ENCODE results near the gene REM2. TPM values are rescaled to one million over a fixed set of nuclear protein-coding genes. Genes with fewer than 3 reads are reported as not detected.

Gene REM2
- total RNA-seq, 1 experiment from 2014 or later: 0.47 TPM

DNA sequence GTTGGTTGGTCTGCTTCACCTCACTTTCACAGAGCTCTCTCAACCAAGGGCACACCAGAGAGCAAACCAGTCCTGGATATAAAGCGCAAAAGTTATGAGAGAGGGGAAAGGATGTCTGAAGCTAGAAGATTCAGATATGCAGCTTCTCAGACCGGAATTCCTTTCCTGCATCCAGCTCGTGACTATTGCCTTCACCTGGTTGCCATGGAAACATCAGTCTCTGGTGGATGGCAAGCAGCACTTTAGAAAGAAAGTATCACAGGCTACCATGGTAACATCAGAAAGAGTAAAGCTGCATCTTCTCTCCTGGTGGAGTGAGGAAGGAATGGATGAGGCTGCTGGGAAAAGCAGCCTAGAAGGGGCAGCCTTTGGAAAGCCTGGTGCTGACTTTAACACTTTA is 13.7 kb downstream of the REM2 start:
- intact Hi-C loops (cut with micrococcal nuclease): no loop called here
- Histone ChIP-seq H4K20me1 (ENCODE audit: insufficient read depth) (no peaks in the 10 kb centered on the region), H3K27ac (ENCODE audit: low read depth, low read length) (no peak overlapping the region), H3K9ac (ENCODE audit: low read length) (no peak overlapping the region), H3K27me3 (ENCODE audit: insufficient read depth, low read length) (no peaks in the 10 kb centered on the region), H2AFZ (ENCODE audit: low read depth, low read length, poor library complexity, severe bottlenecking) (no peak overlapping the region), H3K9me3 (ENCODE audit: control insufficient read depth in 1 of 2, insufficient read depth in 1 of 2, low read depth in 1 of 2, low read length in 2 of 2) (no peaks in the 10 kb centered on the region), H3K9me2 (ENCODE audit: insufficient read depth) (no peaks in the 10 kb centered on the region), H3K79me2 (ENCODE audit: insufficient read depth, low read length) (no peaks in the 10 kb centered on the region), H3K4me1 (ENCODE audit: control insufficient read depth in 1 of 2, insufficient read depth in 2 of 2, low read length in 2 of 2) (peaks cover 0 to 22% of the 10 kb centered on the region in 2 experiments; a peak in 2 of 4 replicates), H3K36me3 (ENCODE audit: control insufficient read depth in 1 of 2, insufficient read depth in 2 of 2, low read length in 2 of 2) (peaks cover 7 to 8% of the 10 kb centered on the region in 2 experiments; a peak in 2 of 4 replicates), H3K4me3 (replicated peaks in 1 of 2; ENCODE audit: low read depth in 1 of 2, low read length in 2 of 2) (no peak overlapping the region), H3K4me2 (ENCODE audit: low read length) (no peak overlapping the region)
- RAD21 ChIA-PET (ENCODE audit: low non-redundant PET in 1 of 2, low total read pairs in 2 of 2, uncharacterized antibody in 2 of 2, unreplicated experiment in 2 of 2): no interaction called here
- CTCF ChIA-PET: interaction anchor here (1.2 to 1.7 kb wide), 2 partner anchors 34 to 74 kb away, joined by 3 read pairs; no protein-coding TSS in a partner anchor
- no TSS peak for BruUV-seq (replicated peaks)
- DNase-seq (ENCODE audit: low read depth, low spot score) (no peak), ATAC-seq (no peak)
- TF ChIP-seq, protein P1, sequence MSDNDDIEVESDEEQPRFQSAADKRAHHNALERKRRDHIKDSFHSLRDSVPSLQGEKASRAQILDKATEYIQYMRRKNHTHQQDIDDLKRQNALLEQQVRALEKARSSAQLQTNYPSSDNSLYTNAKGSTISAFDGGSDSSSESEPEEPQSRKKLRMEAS (IDR thresholded peaks at IDR 0.05): no peak
- TF ChIP-seq, protein P2, sequence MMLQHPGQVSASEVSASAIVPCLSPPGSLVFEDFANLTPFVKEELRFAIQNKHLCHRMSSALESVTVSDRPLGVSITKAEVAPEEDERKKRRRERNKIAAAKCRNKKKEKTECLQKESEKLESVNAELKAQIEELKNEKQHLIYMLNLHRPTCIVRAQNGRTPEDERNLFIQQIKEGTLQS (IDR thresholded peaks at IDR 0.05): no peak
- no peak for TF ChIP-seq TCF7L2 (IDR thresholded peaks at IDR 0.05; ENCODE audit: borderline replicate concordance, extremely low read depth, insufficient read depth, insufficient read length)
- POLR2A ChIA-PET: interaction anchor here (1.2 kb wide), 1 partner anchor 9 kb away, joined by 4 read pairs; no protein-coding TSS in a partner anchor

DNA sequence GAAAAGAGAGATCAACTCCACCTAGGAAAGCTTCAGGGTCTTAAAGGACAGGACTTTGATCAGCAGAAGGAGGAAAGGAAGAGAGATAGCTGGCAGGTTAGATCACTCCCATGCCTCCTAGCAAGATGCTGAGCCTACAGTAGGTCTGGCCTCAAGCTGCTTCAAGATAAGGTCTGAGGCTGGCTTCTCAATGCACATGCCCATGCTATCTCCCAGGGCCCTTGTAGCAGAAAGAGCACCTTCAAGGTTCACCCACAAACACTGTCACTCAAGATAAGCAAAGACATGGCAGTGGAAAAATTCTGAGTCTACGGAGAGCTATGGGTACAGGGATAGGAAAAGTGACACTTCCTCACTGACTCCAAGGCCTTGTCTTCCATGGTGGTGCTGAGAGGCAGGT is 14.3 kb downstream of the REM2 start:
- H2AFZ ChIP-seq (ENCODE audit: low read depth, low read length, poor library complexity, severe bottlenecking): no peak overlapping the region
- H3K9me2 ChIP-seq (ENCODE audit: insufficient read depth): no peaks in the 10 kb centered on the region
- peaks cover 10 to 14% of the 10 kb centered on the region in 2 experiments; a peak in 3 of 4 replicates for H3K36me3 ChIP-seq (ENCODE audit: control insufficient read depth in 1 of 2, insufficient read depth in 2 of 2, low read length in 2 of 2)
- H3K4me2 ChIP-seq (ENCODE audit: low read length): no peak overlapping the region
- no peaks in the 10 kb centered on the region for H3K27me3 ChIP-seq (ENCODE audit: insufficient read depth, low read length)
- no peaks in the 10 kb centered on the region for H3K79me2 ChIP-seq (ENCODE audit: insufficient read depth, low read length)
- DNase-seq (ENCODE audit: low read depth, low spot score): no peak
- RAD21 ChIA-PET (ENCODE audit: low non-redundant PET in 1 of 2, low total read pairs in 2 of 2, uncharacterized antibody in 2 of 2, unreplicated experiment in 2 of 2): no interaction called here
- POLR2A ChIA-PET: no interaction called here
- H3K9me3 ChIP-seq (ENCODE audit: control insufficient read depth in 1 of 2, insufficient read depth in 1 of 2, low read depth in 1 of 2, low read length in 2 of 2): no peaks in the 10 kb centered on the region
- no peak for ATAC-seq
- no TSS peak for BruUV-seq (replicated peaks)
- intact Hi-C loops (cut with micrococcal nuclease): no loop called here
- no peaks in the 10 kb centered on the region for H4K20me1 ChIP-seq (ENCODE audit: insufficient read depth)
- H3K9ac ChIP-seq (ENCODE audit: low read length): no peak overlapping the region
- CTCF ChIA-PET: interaction anchor here (1.7 kb wide), 1 partner anchor 75 kb away, joined by 3 read pairs; no protein-coding TSS in a partner anchor
- H3K4me1 ChIP-seq (ENCODE audit: control insufficient read depth in 1 of 2, insufficient read depth in 2 of 2, low read length in 2 of 2): peaks cover 0 to 22% of the 10 kb centered on the region in 2 experiments; a peak in 2 of 4 replicates
- no peak overlapping the region for H3K27ac ChIP-seq (ENCODE audit: low read depth, low read length)
- H3K4me3 ChIP-seq (replicated peaks in 1 of 2; ENCODE audit: low read depth in 1 of 2, low read length in 2 of 2): no peak overlapping the region
- TF ChIP-seq TCF7L2 (IDR thresholded peaks at IDR 0.05; ENCODE audit: borderline replicate concordance, extremely low read depth, insufficient read depth, insufficient read length) (no peak), SIN3A (IDR thresholded peaks at IDR 0.05; ENCODE audit: low read depth) (no peak), CBX3 (IDR thresholded peaks at IDR 0.05; ENCODE audit: low read depth) (no peak), POLR2A (IDR thresholded peaks at IDR 0.05; ENCODE audit: borderline replicate concordance, extremely low read depth, insufficient read depth, insufficient read length) (no peak), POLR2AphosphoS5 (IDR thresholded peaks at IDR 0.05; ENCODE audit: low read depth, low read length) (no peak), EGR1 (IDR thresholded peaks at IDR 0.05; ENCODE audit: low read depth) (no peak)
- TF ChIP-seq, protein P3, sequence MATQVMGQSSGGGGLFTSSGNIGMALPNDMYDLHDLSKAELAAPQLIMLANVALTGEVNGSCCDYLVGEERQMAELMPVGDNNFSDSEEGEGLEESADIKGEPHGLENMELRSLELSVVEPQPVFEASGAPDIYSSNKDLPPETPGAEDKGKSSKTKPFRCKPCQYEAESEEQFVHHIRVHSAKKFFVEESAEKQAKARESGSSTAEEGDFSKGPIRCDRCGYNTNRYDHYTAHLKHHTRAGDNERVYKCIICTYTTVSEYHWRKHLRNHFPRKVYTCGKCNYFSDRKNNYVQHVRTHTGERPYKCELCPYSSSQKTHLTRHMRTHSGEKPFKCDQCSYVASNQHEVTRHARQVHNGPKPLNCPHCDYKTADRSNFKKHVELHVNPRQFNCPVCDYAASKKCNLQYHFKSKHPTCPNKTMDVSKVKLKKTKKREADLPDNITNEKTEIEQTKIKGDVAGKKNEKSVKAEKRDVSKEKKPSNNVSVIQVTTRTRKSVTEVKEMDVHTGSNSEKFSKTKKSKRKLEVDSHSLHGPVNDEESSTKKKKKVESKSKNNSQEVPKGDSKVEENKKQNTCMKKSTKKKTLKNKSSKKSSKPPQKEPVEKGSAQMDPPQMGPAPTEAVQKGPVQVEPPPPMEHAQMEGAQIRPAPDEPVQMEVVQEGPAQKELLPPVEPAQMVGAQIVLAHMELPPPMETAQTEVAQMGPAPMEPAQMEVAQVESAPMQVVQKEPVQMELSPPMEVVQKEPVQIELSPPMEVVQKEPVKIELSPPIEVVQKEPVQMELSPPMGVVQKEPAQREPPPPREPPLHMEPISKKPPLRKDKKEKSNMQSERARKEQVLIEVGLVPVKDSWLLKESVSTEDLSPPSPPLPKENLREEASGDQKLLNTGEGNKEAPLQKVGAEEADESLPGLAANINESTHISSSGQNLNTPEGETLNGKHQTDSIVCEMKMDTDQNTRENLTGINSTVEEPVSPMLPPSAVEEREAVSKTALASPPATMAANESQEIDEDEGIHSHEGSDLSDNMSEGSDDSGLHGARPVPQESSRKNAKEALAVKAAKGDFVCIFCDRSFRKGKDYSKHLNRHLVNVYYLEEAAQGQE (IDR thresholded peaks at IDR 0.05; ENCODE audit: low read depth): no peak
- TF ChIP-seq, protein P4, sequence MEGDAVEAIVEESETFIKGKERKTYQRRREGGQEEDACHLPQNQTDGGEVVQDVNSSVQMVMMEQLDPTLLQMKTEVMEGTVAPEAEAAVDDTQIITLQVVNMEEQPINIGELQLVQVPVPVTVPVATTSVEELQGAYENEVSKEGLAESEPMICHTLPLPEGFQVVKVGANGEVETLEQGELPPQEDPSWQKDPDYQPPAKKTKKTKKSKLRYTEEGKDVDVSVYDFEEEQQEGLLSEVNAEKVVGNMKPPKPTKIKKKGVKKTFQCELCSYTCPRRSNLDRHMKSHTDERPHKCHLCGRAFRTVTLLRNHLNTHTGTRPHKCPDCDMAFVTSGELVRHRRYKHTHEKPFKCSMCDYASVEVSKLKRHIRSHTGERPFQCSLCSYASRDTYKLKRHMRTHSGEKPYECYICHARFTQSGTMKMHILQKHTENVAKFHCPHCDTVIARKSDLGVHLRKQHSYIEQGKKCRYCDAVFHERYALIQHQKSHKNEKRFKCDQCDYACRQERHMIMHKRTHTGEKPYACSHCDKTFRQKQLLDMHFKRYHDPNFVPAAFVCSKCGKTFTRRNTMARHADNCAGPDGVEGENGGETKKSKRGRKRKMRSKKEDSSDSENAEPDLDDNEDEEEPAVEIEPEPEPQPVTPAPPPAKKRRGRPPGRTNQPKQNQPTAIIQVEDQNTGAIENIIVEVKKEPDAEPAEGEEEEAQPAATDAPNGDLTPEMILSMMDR (IDR thresholded peaks at IDR 0.05 in 2 of 3, conservative IDR thresholded peaks at IDR 0.05 in 1 of 3; ENCODE audit: borderline replicate concordance in 1 of 3, insufficient read depth in 1 of 3, low read depth in 2 of 3, low read length in 2 of 3): no peak
- TF ChIP-seq, protein P5, sequence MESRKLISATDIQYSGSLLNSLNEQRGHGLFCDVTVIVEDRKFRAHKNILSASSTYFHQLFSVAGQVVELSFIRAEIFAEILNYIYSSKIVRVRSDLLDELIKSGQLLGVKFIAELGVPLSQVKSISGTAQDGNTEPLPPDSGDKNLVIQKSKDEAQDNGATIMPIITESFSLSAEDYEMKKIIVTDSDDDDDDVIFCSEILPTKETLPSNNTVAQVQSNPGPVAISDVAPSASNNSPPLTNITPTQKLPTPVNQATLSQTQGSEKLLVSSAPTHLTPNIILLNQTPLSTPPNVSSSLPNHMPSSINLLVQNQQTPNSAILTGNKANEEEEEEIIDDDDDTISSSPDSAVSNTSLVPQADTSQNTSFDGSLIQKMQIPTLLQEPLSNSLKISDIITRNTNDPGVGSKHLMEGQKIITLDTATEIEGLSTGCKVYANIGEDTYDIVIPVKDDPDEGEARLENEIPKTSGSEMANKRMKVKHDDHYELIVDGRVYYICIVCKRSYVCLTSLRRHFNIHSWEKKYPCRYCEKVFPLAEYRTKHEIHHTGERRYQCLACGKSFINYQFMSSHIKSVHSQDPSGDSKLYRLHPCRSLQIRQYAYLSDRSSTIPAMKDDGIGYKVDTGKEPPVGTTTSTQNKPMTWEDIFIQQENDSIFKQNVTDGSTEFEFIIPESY (IDR thresholded peaks at IDR 0.05; ENCODE audit: extremely low read depth, insufficient replicate concordance, low read length): no peak

Measured in HCT116 (cell line).